WTC11 (cell line): ENCODE data around the gene VMAC.

Experiments used
- CTCF ChIP-seq: fragments of 200-600 bp; IDR thresholded peaks from 2 replicates; pipeline ENCODE4 v1.8.0; 2022; ENCODE audit warnings: antibody characterized with exemption
- HMGXB4 ChIP-seq: sonication (generic); formaldehyde crosslinking; IDR thresholded peaks from 2 replicates; pipeline ENCODE4 v1.8.1; 2023; ENCODE audit warnings: mild to moderate bottlenecking, moderate library complexity, missing genetic modification reagents
- JUN ChIP-seq: sonication (generic); formaldehyde crosslinking; IDR thresholded peaks from 2 replicates; pipeline ENCODE4 v1.8.0; 2023; ENCODE audit warnings: mild to moderate bottlenecking, missing genetic modification reagents
- MAX ChIP-seq: sonication (generic); formaldehyde crosslinking; IDR thresholded peaks from 2 replicates; pipeline ENCODE4 v1.8.0; 2022; ENCODE audit warnings: mild to moderate bottlenecking, missing genetic modification reagents
- ZNF512 ChIP-seq: sonication (generic); formaldehyde crosslinking; IDR thresholded peaks from 2 replicates; pipeline ENCODE4 v1.8.1; 2022; ENCODE audit warnings: missing genetic modification reagents, borderline replicate concordance
- TF ChIP-seq, protein P1 (sequence below): fragments of 250-450 bp; sonication (Bioruptor Pico); IDR thresholded peaks from 2 replicates; pipeline ENCODE4 v1.9.0; 2021; ENCODE audit warnings: mild to moderate bottlenecking
- TF ChIP-seq, protein P2 (sequence below): sonication (generic); formaldehyde crosslinking; IDR thresholded peaks from 2 replicates; pipeline ENCODE4 v1.8.1; 2022; ENCODE audit warnings: low read depth, mild to moderate bottlenecking, moderate library complexity, missing genetic modification reagents, borderline replicate concordance

DNA sequence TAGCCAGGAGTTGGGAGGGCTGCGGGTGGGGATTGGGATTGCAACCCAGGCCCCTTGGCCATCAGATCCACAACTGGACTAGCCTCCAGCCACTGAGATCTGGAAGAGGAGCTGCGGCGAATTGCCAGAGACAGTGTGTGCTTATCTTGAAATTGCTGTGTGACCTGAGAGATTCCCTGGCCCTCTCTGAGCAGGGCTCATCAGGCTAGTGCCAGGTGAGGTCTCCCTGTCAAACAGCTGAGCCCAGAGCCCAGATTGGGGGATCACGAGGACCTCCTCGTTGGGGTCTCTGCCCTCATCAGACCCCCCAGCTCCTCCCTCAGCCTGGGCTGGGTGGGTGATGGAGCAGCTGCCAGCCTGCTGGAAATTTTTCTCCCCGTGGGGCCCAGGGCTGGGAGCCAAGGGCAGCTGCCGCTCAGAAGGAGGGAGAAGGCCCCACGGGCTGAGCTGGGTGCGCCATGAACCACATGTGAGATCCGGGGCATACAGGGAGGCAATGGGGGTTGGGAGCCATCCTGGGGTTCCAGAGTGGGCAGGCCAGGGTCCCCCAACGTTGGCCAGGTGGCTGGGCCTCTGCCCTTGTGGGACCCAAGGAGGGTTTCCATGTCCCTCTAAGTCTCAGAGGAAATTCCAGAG lies 41.5 kb upstream of the VMAC start:
- TF ChIP-seq CTCF (no peak), HMGXB4 (no peak), MAX (CRISPR knock-in tag) (no peak), JUN (CRISPR knock-in tag) (no peak), ZNF512 (no peak)
- TF ChIP-seq, protein P1, sequence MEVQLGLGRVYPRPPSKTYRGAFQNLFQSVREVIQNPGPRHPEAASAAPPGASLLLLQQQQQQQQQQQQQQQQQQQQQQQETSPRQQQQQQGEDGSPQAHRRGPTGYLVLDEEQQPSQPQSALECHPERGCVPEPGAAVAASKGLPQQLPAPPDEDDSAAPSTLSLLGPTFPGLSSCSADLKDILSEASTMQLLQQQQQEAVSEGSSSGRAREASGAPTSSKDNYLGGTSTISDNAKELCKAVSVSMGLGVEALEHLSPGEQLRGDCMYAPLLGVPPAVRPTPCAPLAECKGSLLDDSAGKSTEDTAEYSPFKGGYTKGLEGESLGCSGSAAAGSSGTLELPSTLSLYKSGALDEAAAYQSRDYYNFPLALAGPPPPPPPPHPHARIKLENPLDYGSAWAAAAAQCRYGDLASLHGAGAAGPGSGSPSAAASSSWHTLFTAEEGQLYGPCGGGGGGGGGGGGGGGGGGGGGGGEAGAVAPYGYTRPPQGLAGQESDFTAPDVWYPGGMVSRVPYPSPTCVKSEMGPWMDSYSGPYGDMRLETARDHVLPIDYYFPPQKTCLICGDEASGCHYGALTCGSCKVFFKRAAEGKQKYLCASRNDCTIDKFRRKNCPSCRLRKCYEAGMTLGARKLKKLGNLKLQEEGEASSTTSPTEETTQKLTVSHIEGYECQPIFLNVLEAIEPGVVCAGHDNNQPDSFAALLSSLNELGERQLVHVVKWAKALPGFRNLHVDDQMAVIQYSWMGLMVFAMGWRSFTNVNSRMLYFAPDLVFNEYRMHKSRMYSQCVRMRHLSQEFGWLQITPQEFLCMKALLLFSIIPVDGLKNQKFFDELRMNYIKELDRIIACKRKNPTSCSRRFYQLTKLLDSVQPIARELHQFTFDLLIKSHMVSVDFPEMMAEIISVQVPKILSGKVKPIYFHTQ (CRISPR knock-in tag), result no peak
- TF ChIP-seq, protein P2, sequence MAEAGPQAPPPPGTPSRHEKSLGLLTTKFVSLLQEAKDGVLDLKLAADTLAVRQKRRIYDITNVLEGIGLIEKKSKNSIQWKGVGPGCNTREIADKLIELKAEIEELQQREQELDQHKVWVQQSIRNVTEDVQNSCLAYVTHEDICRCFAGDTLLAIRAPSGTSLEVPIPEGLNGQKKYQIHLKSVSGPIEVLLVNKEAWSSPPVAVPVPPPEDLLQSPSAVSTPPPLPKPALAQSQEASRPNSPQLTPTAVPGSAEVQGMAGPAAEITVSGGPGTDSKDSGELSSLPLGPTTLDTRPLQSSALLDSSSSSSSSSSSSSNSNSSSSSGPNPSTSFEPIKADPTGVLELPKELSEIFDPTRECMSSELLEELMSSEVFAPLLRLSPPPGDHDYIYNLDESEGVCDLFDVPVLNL (CRISPR knock-in tag), result no peak
